GM12878 (cell line): Measurements from ENCODE around the gene ABCF1. TPM values are rescaled to one million over a fixed set of nuclear protein-coding genes. Genes with fewer than 3 reads are reported as not detected.

ENCODE experiments used
- ATAC-seq: fragments of 200-7000 bp; cut with Tn5 transposase; 3 replicates; pipeline ENCODE4 v1.9.1; 2020; ENCODE audit warnings: mild to moderate bottlenecking, moderate library complexity
- BruUV-seq: library from RNA; stranded (reverse); fragments of 400-500 nt; replicated peaks from 2 replicates; lab custom pipeline; 2021; lab: Mats Ljungman, UMichigan
- CTCF ChIA-PET: fragments of 300-600 bp; sonication (Branson Sonifier 250); formaldehyde crosslinking; extraction: SDS; loops from one replicate; lab custom pipeline; 2021; ENCODE audit warnings: inconsistent platforms; lab: Yijun Ruan, JAX
- POLR2A ChIA-PET: fragments of 350-600 bp; formaldehyde crosslinking; extraction: SDS; loops from one replicate; lab custom pipeline; 2021; ENCODE audit warnings: inconsistent platforms; lab: Charles Lee
- RAD21 ChIA-PET: fragments of 300-600 bp; sonication (Branson Sonifier 250); formaldehyde crosslinking; loops from one replicate; lab custom pipeline; 2023; ENCODE audit warnings: antibody characterized with exemption; ENCODE audit not compliant: unreplicated experiment; lab: Charles Lee
- SMC1A ChIA-PET: fragments of 300-600 bp; sonication (Branson Sonifier 250); formaldehyde crosslinking; loops from one replicate; lab custom pipeline; 2023; ENCODE audit not compliant: unreplicated experiment, uncharacterized antibody; lab: Charles Lee
- DNase-seq: peaks from one replicate; pipeline ENCODE4 v3.0.0-alpha.2; 2011; ENCODE audit warnings: low read depth, low spot score
- FAIRE-seq: peaks from 3 replicates; lab custom pipeline; 2011; peaks lifted over from hg19 to GRCh38; lab: Jason Lieb, UNC
- H2AFZ ChIP-seq: 2 replicates; pipeline ENCODE4 v1.6.0; 2011; ENCODE audit warnings: low read depth, low read length, control low read depth; ENCODE audit not compliant: control insufficient read depth
- H3K27ac ChIP-seq: 2 replicates; pipeline ENCODE4 v1.5.1; 2011; ENCODE audit warnings: control low read depth; ENCODE audit not compliant: control insufficient read depth, insufficient read depth
- H3K27me3 ChIP-seq, 2 experiments: replicated peaks in 1 of 2; 2 replicates each; pipeline versions ENCODE4 v1.6.0 to v1.6.1; 2011; ENCODE audit warnings: low read length in 1 of 2; ENCODE audit not compliant: control insufficient read depth in 2 of 2, insufficient read depth in 2 of 2
- H3K36me3 ChIP-seq, 2 experiments: 2 replicates each; pipeline ENCODE4 v1.5.1; 2011; ENCODE audit warnings: low read length in 1 of 2; ENCODE audit not compliant: control insufficient read depth in 2 of 2, insufficient read depth in 2 of 2
- H3K4me1 ChIP-seq: 2 replicates; pipeline ENCODE4 v1.6.1; 2011; ENCODE audit warnings: mild to moderate bottlenecking, low read length, moderate library complexity, mixed read lengths; ENCODE audit not compliant: control insufficient read depth, insufficient read depth
- H3K4me2 ChIP-seq: 2 replicates; pipeline ENCODE4 v1.6.0; 2011; ENCODE audit warnings: control low read depth; ENCODE audit not compliant: control insufficient read depth, insufficient read depth
- H3K4me3 ChIP-seq: fragments of 200-600 bp; sonication (generic); 2 replicates; pipeline ENCODE4 v1.5.1; 2016
- H3K79me2 ChIP-seq: 2 replicates; pipeline ENCODE4 v1.6.0; 2011; ENCODE audit warnings: low read length; ENCODE audit not compliant: control insufficient read depth, insufficient read depth
- H3K9ac ChIP-seq: 2 replicates; pipeline ENCODE4 v1.8.0; 2011; ENCODE audit warnings: low read length, control low read depth, mixed read lengths; ENCODE audit not compliant: control insufficient read depth, insufficient read depth
- H3K9me3 ChIP-seq: replicated peaks from 3 replicates; pipeline ENCODE4 v1.5.1; 2011; ENCODE audit warnings: mild to moderate bottlenecking, low read length; ENCODE audit not compliant: control insufficient read depth, insufficient read depth
- H4K20me1 ChIP-seq: 2 replicates; pipeline ENCODE4 v1.6.0; 2011; ENCODE audit not compliant: control insufficient read depth, insufficient read depth
- CREB1 ChIP-seq: IDR thresholded peaks from 2 replicates; pipeline ENCODE4 v1.6.1; 2012; ENCODE audit warnings: low read depth, mild to moderate bottlenecking, inconsistent platforms
- HDAC6 ChIP-seq: fragments of 200-600 bp; sonication (generic); IDR thresholded peaks from one replicate; pipeline ENCODE4 v1.8.0; 2017; ENCODE audit warnings: antibody characterized with exemption; ENCODE audit not compliant: unreplicated experiment
- SPI1 ChIP-seq: IDR thresholded peaks from 2 replicates; pipeline ENCODE4 v1.6.1; 2011; ENCODE audit warnings: low read depth, mild to moderate bottlenecking, low read length, moderate library complexity, borderline replicate concordance; ENCODE audit not compliant: insufficient read depth
- TARDBP ChIP-seq: IDR thresholded peaks from 2 replicates; pipeline ENCODE4 v1.6.1; 2016; ENCODE audit warnings: borderline replicate concordance
- ZSCAN29 ChIP-seq: fragments of 450-650 bp; IDR thresholded peaks from 2 replicates; pipeline ENCODE4 v1.6.1; 2017; ENCODE audit warnings: mild to moderate bottlenecking, moderate library complexity
- WGBS: methylation state at CpG from one replicate; pipeline ENCODE4 v1.1.6; 2016; ENCODE audit warnings: low lambda C conversion rate; ENCODE audit not compliant: insufficient replicate concordance, insufficient coverage; ENCODE audit errors: missing lambda C conversion rate; 5-methylcytosine and 5-hydroxymethylcytosine counted together
- in situ Hi-C: fragments of 300-500 bp; cut with MboI; formaldehyde crosslinking; loops from 9 replicates; pipeline ENCODE4 v1.14.3; 2018; ENCODE audit warnings: mixed read lengths
- intact Hi-C: fragments of 100-400 bp; cut with micrococcal nuclease; formaldehyde crosslinking; loops from one replicate; pipeline ENCODE4 v1.14.2; 2022; ENCODE audit not compliant: unreplicated experiment
- polyA plus RNA-seq, 11 experiments: library from polyadenylated mRNA; depleted of rRNA in 4 of 11; unstranded in 6 of 11; stranded (reverse) in 5 of 11; fragments of >200 nt; fragmentation: Nextera tagmentation in 4 of 11; fragmentation: Illumina TruSeq in 1 of 11; extraction: Ambion mirVana in 4 of 11; extraction: Trizol in 1 of 11; gene quantifications; 1 replicate in 1 of 11; 2 replicates in 10 of 11; pipeline versions ENCODE4 v1.2.1 to v1.2.3, GENCODE V29; 2011 to 2016; ENCODE audit warnings: inconsistent platforms in 2 of 11, missing spikeins in 2 of 11, low read depth in 1 of 11
- total RNA-seq, 4 experiments: library from RNA; depleted of rRNA in 3 of 4; stranded (reverse); fragments of >200 nt in 3 of 4; fragmentation: Illumina TruSeq in 1 of 4; extraction: Trizol in 1 of 4; gene quantifications; 2 replicates each; pipeline versions ENCODE4 v1.2.1 to v1.2.3, GENCODE V29; 2013 to 2021

ABCF1 gene
- total and polyA plus RNA-seq, 10 of the 15 experiments (the other 5 are each of a cell fraction or from before 2014, with no cell fraction given) = 21.3 to 79.6 (median 55.9) TPM

DNA sequence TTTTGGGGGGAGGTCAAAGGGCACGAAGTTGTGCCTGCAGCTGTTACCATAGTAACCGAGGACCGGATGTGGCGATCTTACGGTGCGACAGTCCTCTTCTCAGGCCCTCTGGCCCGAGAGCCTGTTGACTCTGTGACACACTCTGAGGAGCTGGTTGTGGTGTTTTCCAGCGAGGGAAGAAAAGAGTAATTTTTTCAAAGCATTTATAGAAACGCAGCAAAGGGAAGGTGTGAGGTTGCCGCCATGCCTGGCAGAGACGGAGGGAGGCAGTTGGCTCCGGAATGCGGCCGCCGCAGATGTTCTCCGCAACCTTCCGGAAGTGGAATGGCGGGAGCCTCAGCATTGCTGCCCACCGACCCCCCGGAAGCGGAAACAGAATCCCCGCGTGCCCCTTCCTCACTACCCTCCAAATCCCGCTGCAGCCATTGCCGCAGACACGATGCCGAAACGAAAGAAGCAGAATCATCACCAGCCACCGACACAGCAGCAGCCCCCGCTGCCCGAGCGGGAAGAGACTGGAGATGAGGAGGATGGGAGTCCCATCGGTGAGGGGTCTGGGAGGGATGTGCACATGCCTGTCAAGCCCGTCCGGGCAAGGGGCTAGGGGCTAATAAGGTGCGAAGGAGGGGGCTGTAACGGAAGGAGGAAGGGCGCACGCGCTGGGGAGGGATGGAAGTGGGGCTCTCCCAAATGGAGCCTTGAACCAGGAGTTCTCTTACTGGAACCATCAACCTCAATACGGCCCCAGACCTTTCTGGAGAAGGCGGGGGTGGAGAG, 14.1 kb upstream of the ABCF1 start, which contains the start of gene PRR3 (continued):
- TF ChIP-seq HDAC6 (no peak), TARDBP (peak; percentile 77; the same call in 1 of the 2 replicates)

DNA sequence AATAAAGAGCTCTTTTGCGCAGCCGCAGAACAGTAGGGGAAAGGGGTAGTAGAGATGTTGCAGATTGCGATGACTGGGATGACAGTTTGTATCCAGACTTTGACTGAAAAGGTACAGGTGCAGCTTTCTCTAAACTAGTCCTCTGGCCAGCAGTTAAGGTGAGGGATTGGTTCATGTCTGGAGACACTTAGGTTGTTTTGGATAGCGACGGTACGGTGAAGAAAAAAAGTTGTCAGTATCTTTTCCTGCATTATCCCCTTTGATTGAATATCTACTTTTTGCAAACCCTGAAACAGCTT, 13.6 kb upstream of the ABCF1 start:
- ChIA-PET POLR2A (interaction anchor here (0.5 to 3.3 kb wide), 10 partner anchors 9 to 348 kb away, joined by 3 to 25 read pairs (median 6); partner anchors contain the start of genes ABCF1, MDC1, MRPS18B and NRM), RAD21 (interaction anchor here (1.0 to 2.0 kb wide), 4 partner anchors 13 to 115 kb away, joined by 3 to 9 read pairs (median 6); partner anchors contain the start of genes ABCF1 and DHX16), SMC1A (interaction anchor here (0.5 to 2.6 kb wide), 10 partner anchors 10 to 905 kb away, joined by 3 to 18 read pairs (median 4); partner anchors contain the start of gene ABCF1), CTCF (interaction anchor here (0.6 to 9.7 kb wide), 8 partner anchors 8 to 318 kb away, joined by 3 to 121 read pairs (median 3); partner anchors contain the start of gene MRPS18B)
- TF ChIP-seq ZSCAN29 = no peak
- TF ChIP-seq CREB1 = no peak
- no peak for TF ChIP-seq SPI1
- peak overlapping the region; percentile 93 for H3K27ac ChIP-seq
- TSS peak; percentile 79 for BruUV-seq
- H3K4me1 ChIP-seq = peaks cover 8% of the 10 kb centered on the region; the same call in 1 of the 2 replicates
- peak overlapping the region; percentile 92 for H3K4me2 ChIP-seq
- FAIRE-seq = no peak
- peak; percentile 22; the same call in 2 of the 3 replicates for ATAC-seq
- intact Hi-C loops = loop anchor here (2.0 to 10.0 kb wide), 4 partner anchors 13 to 233 kb away; partner anchors contain the start of genes ABCF1, MRPS18B, PPP1R10 and RPP21
- H4K20me1 ChIP-seq = no peaks in the 10 kb centered on the region
- DNase-seq = no peak
- H3K79me2 ChIP-seq = peaks cover 27% of the 10 kb centered on the region
- H3K9ac ChIP-seq = peak overlapping the region; percentile 95
- in situ Hi-C loops = no loop called here
- H3K27me3 ChIP-seq = no peaks in the 10 kb centered on the region
- H2AFZ ChIP-seq = peak overlapping the region; percentile 95; the same call in 1 of the 2 replicates
- 0% methylated on average over 6 of the region's 6 CpGs for WGBS
- H3K4me3 ChIP-seq = peak overlapping the region; percentile 86
- peaks cover 11 to 13% of the 10 kb centered on the region in 2 experiments; a peak in 3 of 4 replicates for H3K36me3 ChIP-seq
- H3K9me3 ChIP-seq = no peaks in the 10 kb centered on the region
